ENCODE results near the gene MMEL1.
A peak's percentile ranks its signal among the peaks of the same experiment; 100 is the strongest.

MMEL1 gene

DNA sequence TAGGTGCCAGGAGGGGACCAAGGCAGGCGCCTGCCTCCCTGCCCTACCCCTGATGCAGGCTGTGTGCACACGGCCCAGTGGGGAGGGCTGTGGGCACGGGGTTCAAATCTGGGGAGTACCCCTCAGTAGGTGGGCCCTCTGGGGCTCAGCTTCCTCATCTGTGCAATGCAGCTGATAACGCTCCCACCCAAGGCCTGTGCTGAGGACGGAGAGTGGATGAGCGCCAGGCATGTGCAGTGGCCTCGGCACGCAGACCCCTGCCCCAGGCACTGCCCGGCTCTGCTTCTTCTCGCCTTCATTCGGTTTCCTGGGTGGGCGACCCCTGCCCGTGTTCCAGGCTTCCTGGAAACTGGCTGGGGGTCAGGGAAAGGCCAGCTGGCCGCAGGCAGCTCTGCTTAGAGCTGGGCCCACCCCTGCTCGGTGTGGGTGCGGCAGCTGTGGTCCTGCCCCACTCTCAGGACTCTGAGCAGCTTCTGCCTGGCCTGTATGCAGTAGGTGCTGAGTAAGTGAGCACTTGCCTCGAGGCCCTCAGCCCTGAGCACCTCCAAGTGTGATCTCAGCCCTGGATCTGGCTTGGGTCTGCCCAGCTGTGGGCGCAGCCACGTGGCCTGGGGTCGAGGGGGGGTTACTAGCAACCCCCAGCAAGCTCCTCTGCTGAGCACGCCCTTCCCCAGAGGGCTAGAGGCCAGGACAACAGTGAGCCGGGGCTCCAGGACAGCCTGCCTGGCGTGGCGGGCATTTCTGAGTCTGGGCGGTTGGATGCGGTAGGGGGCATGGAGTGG lies 88.5 kb downstream of the MMEL1 start:
- CTCF ChIA-PET: no interaction called here
- Histone ChIP-seq H3K4me1 (ENCODE audit: control insufficient read depth, insufficient read depth, low read length) (peaks cover 6% of the 10 kb centered on the region), H3K36me3 (ENCODE audit: control insufficient read depth in 2 of 2, insufficient read depth in 1 of 2, low read length in 2 of 2) (no peaks in the 10 kb centered on the region), H3K27ac (ENCODE audit: extremely low read depth, low read depth, low read length) (no peak overlapping the region), H3K9me3 (ENCODE audit: control insufficient read depth, insufficient read depth, low read depth, low read length) (no peaks in the 10 kb centered on the region), H3K4me3 (ENCODE audit: low read depth, low read length) (no peak overlapping the region)
- no peak for TF ChIP-seq KLF9 (tag by site-specific recombination; IDR thresholded peaks at IDR 0.05; ENCODE audit: low read depth)
- peak; percentile 43; the same call in 1 of the 2 replicates for TF ChIP-seq GLIS1 (tag by site-specific recombination; IDR thresholded peaks at IDR 0.05)
- TF ChIP-seq, protein P1, sequence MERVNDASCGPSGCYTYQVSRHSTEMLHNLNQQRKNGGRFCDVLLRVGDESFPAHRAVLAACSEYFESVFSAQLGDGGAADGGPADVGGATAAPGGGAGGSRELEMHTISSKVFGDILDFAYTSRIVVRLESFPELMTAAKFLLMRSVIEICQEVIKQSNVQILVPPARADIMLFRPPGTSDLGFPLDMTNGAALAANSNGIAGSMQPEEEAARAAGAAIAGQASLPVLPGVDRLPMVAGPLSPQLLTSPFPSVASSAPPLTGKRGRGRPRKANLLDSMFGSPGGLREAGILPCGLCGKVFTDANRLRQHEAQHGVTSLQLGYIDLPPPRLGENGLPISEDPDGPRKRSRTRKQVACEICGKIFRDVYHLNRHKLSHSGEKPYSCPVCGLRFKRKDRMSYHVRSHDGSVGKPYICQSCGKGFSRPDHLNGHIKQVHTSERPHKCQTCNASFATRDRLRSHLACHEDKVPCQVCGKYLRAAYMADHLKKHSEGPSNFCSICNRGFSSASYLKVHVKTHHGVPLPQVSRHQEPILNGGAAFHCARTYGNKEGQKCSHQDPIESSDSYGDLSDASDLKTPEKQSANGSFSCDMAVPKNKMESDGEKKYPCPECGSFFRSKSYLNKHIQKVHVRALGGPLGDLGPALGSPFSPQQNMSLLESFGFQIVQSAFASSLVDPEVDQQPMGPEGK (tag by site-specific recombination; IDR thresholded peaks at IDR 0.05): 0 out of 2 replicates have a peak, but pooled peaks have one; percentile 6
- POLR2A ChIA-PET: interaction anchor here (0.5 to 1.4 kb wide), 3 partner anchors 9 to 99 kb away, joined by 3 to 8 read pairs (median 4); partner anchors contain the start of gene PANK4

DNA sequence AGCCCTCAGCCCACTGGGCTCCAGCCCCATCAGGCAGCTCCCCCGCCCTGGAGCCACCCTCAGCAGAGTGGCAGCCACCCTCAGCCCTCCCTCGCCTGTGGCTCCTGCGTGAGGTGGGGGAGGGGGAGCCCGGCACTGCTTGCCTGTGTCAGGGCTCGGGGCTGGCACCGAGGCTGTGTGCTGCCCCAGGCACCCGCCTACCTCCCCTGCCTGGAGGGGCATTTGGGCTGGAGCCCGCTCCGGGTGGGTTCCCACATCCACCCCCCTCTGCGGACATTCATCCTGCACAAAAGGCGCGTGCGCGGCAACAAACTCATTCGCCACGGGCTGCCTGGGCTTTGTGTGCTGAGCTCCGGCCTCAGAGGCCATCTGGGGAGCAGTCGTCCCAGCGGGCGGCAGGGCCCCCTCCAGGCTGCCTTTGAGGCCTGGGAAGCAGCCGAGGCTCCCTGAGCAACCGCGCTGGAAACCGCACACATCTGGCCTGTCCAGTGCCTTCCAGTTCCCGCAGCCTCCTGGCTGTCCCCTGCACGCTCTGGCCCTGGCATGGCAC lies 89.2 kb downstream of the MMEL1 start:
- Histone ChIP-seq H3K36me3 (ENCODE audit: control insufficient read depth in 2 of 2, insufficient read depth in 1 of 2, low read length in 2 of 2) (no peaks in the 10 kb centered on the region), H3K4me3 (ENCODE audit: low read depth, low read length) (no peak overlapping the region), H3K27ac (ENCODE audit: extremely low read depth, low read depth, low read length) (no peak overlapping the region), H3K4me1 (ENCODE audit: control insufficient read depth, insufficient read depth, low read length) (peaks cover 6% of the 10 kb centered on the region), H3K9me3 (ENCODE audit: control insufficient read depth, insufficient read depth, low read depth, low read length) (no peaks in the 10 kb centered on the region)
- TF ChIP-seq KLF8 (tag by site-specific recombination; IDR thresholded peaks at IDR 0.05) (0 out of 2 replicates have a peak, but pooled peaks have one; percentile 14), ZNF785 (tag by site-specific recombination; IDR thresholded peaks at IDR 0.05) (no peak), EGR2 (tag by site-specific recombination; IDR thresholded peaks at IDR 0.05; ENCODE audit: low read depth) (peak; percentile 58), ZNF341 (tag by site-specific recombination; IDR thresholded peaks at IDR 0.05; ENCODE audit: low read depth) (peak; percentile 40; the same call in 1 of the 2 replicates), ZBTB8A (tag by site-specific recombination; IDR thresholded peaks at IDR 0.05) (peak; percentile 55; the same call in 1 of the 2 replicates), KLF1 (tag by site-specific recombination; IDR thresholded peaks at IDR 0.05) (peak; percentile 63), ZIC2 (tag by site-specific recombination; IDR thresholded peaks at IDR 0.05) (peak; percentile 86), ZBTB17 (tag by site-specific recombination; IDR thresholded peaks at IDR 0.05) (no peak), SP2 (tag by site-specific recombination; IDR thresholded peaks at IDR 0.05) (peak; percentile 23; the same call in 1 of the 2 replicates), ZNF10 (tag by site-specific recombination; IDR thresholded peaks at IDR 0.05) (peak; percentile 57; the same call in 1 of the 2 replicates), ZFHX2 (tag by site-specific recombination; conservative IDR thresholded peaks at IDR 0.05) (peak; percentile 65), BCL11B (tag by site-specific recombination; IDR thresholded peaks at IDR 0.05; ENCODE audit: low read depth) (no peak)
- TF ChIP-seq, protein P2, sequence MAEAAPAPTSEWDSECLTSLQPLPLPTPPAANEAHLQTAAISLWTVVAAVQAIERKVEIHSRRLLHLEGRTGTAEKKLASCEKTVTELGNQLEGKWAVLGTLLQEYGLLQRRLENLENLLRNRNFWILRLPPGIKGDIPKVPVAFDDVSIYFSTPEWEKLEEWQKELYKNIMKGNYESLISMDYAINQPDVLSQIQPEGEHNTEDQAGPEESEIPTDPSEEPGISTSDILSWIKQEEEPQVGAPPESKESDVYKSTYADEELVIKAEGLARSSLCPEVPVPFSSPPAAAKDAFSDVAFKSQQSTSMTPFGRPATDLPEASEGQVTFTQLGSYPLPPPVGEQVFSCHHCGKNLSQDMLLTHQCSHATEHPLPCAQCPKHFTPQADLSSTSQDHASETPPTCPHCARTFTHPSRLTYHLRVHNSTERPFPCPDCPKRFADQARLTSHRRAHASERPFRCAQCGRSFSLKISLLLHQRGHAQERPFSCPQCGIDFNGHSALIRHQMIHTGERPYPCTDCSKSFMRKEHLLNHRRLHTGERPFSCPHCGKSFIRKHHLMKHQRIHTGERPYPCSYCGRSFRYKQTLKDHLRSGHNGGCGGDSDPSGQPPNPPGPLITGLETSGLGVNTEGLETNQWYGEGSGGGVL (tag by site-specific recombination; IDR thresholded peaks at IDR 0.05): 0 out of 2 replicates have a peak, but pooled peaks have one; percentile 23
- CTCF ChIA-PET: no interaction called here
- POLR2A ChIA-PET: interaction anchor here (0.5 to 1.4 kb wide), 3 partner anchors 9 to 100 kb away, joined by 3 to 8 read pairs (median 4); partner anchors contain the start of gene PANK4
